Measurements from ENCODE around the gene ADNP2.

- TF ChIP-seq CTCF (IDR thresholded peaks at IDR 0.05; ENCODE audit: low read depth, low read length) (no peak), EZH2phosphoT487 (IDR thresholded peaks at IDR 0.05; ENCODE audit: low read depth) (no peak)
These were observed 79.0 kb downstream of the ADNP2 start for GRCh38 chr18:80187956-80188642.
